SK-N-SH treated with all-trans-retinoic acid at 6 μM for 48 hours (cell line): ENCODE data around the gene SUCO.

ENCODE experiments used
- ATAC-seq: fragments of 200-7000 bp; cut with Tn5 transposase; 3 replicates; pipeline ENCODE4 v1.9.1; 2020; ENCODE audit warnings: mild to moderate bottlenecking, moderate library complexity
- ARNTL ChIP-seq: fragments of 450-650 bp; formaldehyde crosslinking; IDR thresholded peaks from 2 replicates; pipeline ENCODE4 v1.5.0; 2020; ENCODE audit warnings: low read depth, mild to moderate bottlenecking, moderate library complexity, borderline replicate concordance
- BACH2 ChIP-seq: fragments of 250-450 bp; sonication (Bioruptor Pico); IDR thresholded peaks from 2 replicates; pipeline ENCODE4 v1.9.0; 2021; ENCODE audit warnings: mild to moderate bottlenecking, borderline replicate concordance
- CREB5 ChIP-seq: fragments of 250-450 bp; sonication (Bioruptor Pico); IDR thresholded peaks from 2 replicates; pipeline ENCODE4 v1.5.1; 2020; ENCODE audit warnings: low read depth, mild to moderate bottlenecking, moderate library complexity
- CSRNP3 ChIP-seq: fragments of 250-450 bp; sonication (Bioruptor Pico); IDR thresholded peaks from 2 replicates; pipeline ENCODE4 v1.5.1; 2021; ENCODE audit warnings: mild to moderate bottlenecking, moderate library complexity
- ESRRG ChIP-seq: fragments of 250-450 bp; sonication (Bioruptor Pico); IDR thresholded peaks from 2 replicates; pipeline ENCODE4 v1.6.1; 2021; ENCODE audit warnings: mild to moderate bottlenecking
- GLIS3 ChIP-seq: fragments of 250-450 bp; sonication (Bioruptor Pico); IDR thresholded peaks from 2 replicates; pipeline ENCODE4 v1.5.0; 2020; ENCODE audit warnings: mild to moderate bottlenecking, moderate library complexity
- ISL1 ChIP-seq: fragments of 250-450 bp; sonication (Bioruptor Pico); IDR thresholded peaks from 2 replicates; pipeline ENCODE4 v2.1.2; 2022; ENCODE audit warnings: mild to moderate bottlenecking, moderate library complexity
- OSR1 ChIP-seq: fragments of 250-450 bp; sonication (Bioruptor Pico); IDR thresholded peaks from 2 replicates; pipeline ENCODE4 v1.8.0; 2022; ENCODE audit warnings: moderate library complexity, mild to moderate bottlenecking, inconsistent platforms
- PATZ1 ChIP-seq: fragments of 250-450 bp; sonication (Bioruptor Pico); IDR thresholded peaks from 2 replicates; pipeline ENCODE4 v1.8.0; 2020; ENCODE audit warnings: mild to moderate bottlenecking, moderate library complexity, borderline replicate concordance
- POU6F1 ChIP-seq: fragments of 250-450 bp; sonication (Bioruptor Pico); IDR thresholded peaks from 2 replicates; pipeline ENCODE4 v1.8.0; 2021; ENCODE audit warnings: low read depth, mild to moderate bottlenecking, moderate library complexity, borderline replicate concordance
- RARB ChIP-seq: fragments of 250-450 bp; sonication (Bioruptor Pico); IDR thresholded peaks from 2 replicates; pipeline ENCODE4 v1.8.0; 2021; ENCODE audit warnings: mild to moderate bottlenecking, moderate library complexity
- SNAI2 ChIP-seq: fragments of 250-450 bp; sonication (Bioruptor Pico); IDR thresholded peaks from 2 replicates; pipeline ENCODE4 v1.5.0; 2020; ENCODE audit warnings: mild to moderate bottlenecking, moderate library complexity
- TCF4 ChIP-seq: fragments of 250-450 bp; sonication (Bioruptor Pico); IDR thresholded peaks from 2 replicates; pipeline ENCODE4 v1.8.0; 2021; ENCODE audit warnings: mild to moderate bottlenecking, moderate library complexity, borderline replicate concordance
- TOX ChIP-seq: fragments of 250-450 bp; sonication (Bioruptor Pico); IDR thresholded peaks from 2 replicates; pipeline ENCODE4 v1.8.0; 2021; ENCODE audit warnings: mild to moderate bottlenecking, moderate library complexity, borderline replicate concordance
- TSHZ2 ChIP-seq: fragments of 250-450 bp; sonication (Bioruptor Pico); IDR thresholded peaks from 2 replicates; pipeline ENCODE4 v1.5.0; 2020; ENCODE audit warnings: mild to moderate bottlenecking, moderate library complexity
- ZC3H10 ChIP-seq: fragments of 250-450 bp; sonication (Bioruptor Pico); IDR thresholded peaks from 2 replicates; pipeline ENCODE4 v1.5.1; 2021; ENCODE audit warnings: mild to moderate bottlenecking, moderate library complexity
- ZFP3 ChIP-seq: fragments of 250-450 bp; sonication (Bioruptor Pico); IDR thresholded peaks from 2 replicates; pipeline ENCODE4 v1.5.0; 2020; ENCODE audit warnings: mild to moderate bottlenecking, moderate library complexity
- ZFP30 ChIP-seq: fragments of 450-650 bp; formaldehyde crosslinking; IDR thresholded peaks from 2 replicates; pipeline ENCODE4 v1.5.0; 2022; ENCODE audit warnings: mild to moderate bottlenecking, moderate library complexity
- ZNF565 ChIP-seq: fragments of 450-650 bp; formaldehyde crosslinking; conservative IDR thresholded peaks from 2 replicates; pipeline ENCODE4 v1.5.0; 2020; ENCODE audit warnings: low read depth, mild to moderate bottlenecking, moderate library complexity
- ZNF70 ChIP-seq: fragments of 450-650 bp; formaldehyde crosslinking; IDR thresholded peaks from 2 replicates; pipeline ENCODE4 v1.5.0; 2020; ENCODE audit warnings: mild to moderate bottlenecking, moderate library complexity
- ZNF8 ChIP-seq: fragments of 450-650 bp; formaldehyde crosslinking; IDR thresholded peaks from 2 replicates; pipeline ENCODE4 v1.5.0; 2020; ENCODE audit warnings: mild to moderate bottlenecking, moderate library complexity

The SUCO gene

GRCh38 chr1:172657586-172657985, 124.6 kb downstream of the SUCO start:
- no peak for ATAC-seq
- no peak for TF ChIP-seq OSR1 (CRISPR knock-in tag)
- no peak for TF ChIP-seq GLIS3 (CRISPR knock-in tag)
- TF ChIP-seq TOX (CRISPR knock-in tag) = no peak
- TF ChIP-seq TCF4 (CRISPR knock-in tag) = no peak
- TF ChIP-seq ESRRG = no peak
- no peak for TF ChIP-seq ZC3H10 (CRISPR knock-in tag)
- no peak for TF ChIP-seq CREB5 (CRISPR knock-in tag)
- no peak for TF ChIP-seq ZFP3 (CRISPR knock-in tag)
- TF ChIP-seq PATZ1 (CRISPR knock-in tag) = no peak
- no peak for TF ChIP-seq CSRNP3 (CRISPR knock-in tag)
- TF ChIP-seq RARB = no peak
- TF ChIP-seq SNAI2 = no peak
- TF ChIP-seq ZFP30 (CRISPR knock-in tag) = no peak
- TF ChIP-seq ISL1 (CRISPR knock-in tag) = no peak
- TF ChIP-seq, all 23 proteins: peak for 0

GRCh38 chr1:172658871-172659453, 126.0 kb downstream of the SUCO start, which contains the start of gene FASLG:
Gene FASLG (plus strand): TSS chr1:172659103. CDS start chr1:172659202, 99 bp downstream.
- TF ChIP-seq ZFP3 (CRISPR knock-in tag) = no peak
- no peak for TF ChIP-seq TOX (CRISPR knock-in tag)
- no peak for TF ChIP-seq ARNTL (CRISPR knock-in tag)
- TF ChIP-seq TSHZ2 (CRISPR knock-in tag) = no peak
- no peak for TF ChIP-seq POU6F1 (CRISPR knock-in tag)
- no peak for TF ChIP-seq ZNF8 (CRISPR knock-in tag)
- no peak for TF ChIP-seq OSR1 (CRISPR knock-in tag)
- no peak for TF ChIP-seq RARB
- TF ChIP-seq ZNF70 (CRISPR knock-in tag) = no peak
- ATAC-seq = no peak

GRCh38 chr1:172661107-172661506, 128.2 kb downstream of the SUCO start:
- TF ChIP-seq CREB5 (CRISPR knock-in tag) = no peak
- TF ChIP-seq BACH2 = no peak
- no peak for TF ChIP-seq ZFP30 (CRISPR knock-in tag)
- no peak for TF ChIP-seq SNAI2
- no peak for TF ChIP-seq POU6F1 (CRISPR knock-in tag)
- no peak for TF ChIP-seq ZNF8 (CRISPR knock-in tag)
- TF ChIP-seq OSR1 (CRISPR knock-in tag) = no peak
- no peak for TF ChIP-seq ZNF70 (CRISPR knock-in tag)
- TF ChIP-seq ESRRG = no peak
- TF ChIP-seq ARNTL (CRISPR knock-in tag) = no peak
- TF ChIP-seq ZNF565 (CRISPR knock-in tag) = no peak
- TF ChIP-seq, all 23 proteins: peak for 0
- no peak for ATAC-seq
